ENCODE results near the gene GDF9. TPM values are rescaled to one million over a fixed set of nuclear protein-coding genes. Genes with fewer than 3 reads are reported as not detected.

Gene GDF9
- total RNA-seq, 1 donor: 0.18 TPM

DNA sequence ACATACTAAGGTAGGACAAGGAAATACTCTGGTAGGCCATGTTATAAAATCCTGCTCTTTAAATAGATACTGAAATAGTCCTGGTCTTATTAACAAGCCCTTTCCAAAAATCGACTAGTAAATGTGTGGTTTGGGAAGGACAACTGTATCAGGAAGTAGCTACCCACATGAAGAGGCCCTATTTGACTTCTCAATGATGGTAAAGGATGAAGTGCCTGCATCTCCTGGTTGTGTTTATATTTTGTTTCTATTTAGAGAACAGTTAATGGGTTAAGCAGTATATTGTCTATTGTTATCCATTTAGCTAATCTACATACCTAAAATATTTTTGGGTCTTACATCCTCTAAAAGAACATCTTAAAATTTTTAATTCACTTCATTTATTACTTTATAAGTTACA is 12.5 kb downstream of the GDF9 start:
- no peak for DNase-seq (ENCODE audit: low read depth)
- TF ChIP-seq, protein P1, sequence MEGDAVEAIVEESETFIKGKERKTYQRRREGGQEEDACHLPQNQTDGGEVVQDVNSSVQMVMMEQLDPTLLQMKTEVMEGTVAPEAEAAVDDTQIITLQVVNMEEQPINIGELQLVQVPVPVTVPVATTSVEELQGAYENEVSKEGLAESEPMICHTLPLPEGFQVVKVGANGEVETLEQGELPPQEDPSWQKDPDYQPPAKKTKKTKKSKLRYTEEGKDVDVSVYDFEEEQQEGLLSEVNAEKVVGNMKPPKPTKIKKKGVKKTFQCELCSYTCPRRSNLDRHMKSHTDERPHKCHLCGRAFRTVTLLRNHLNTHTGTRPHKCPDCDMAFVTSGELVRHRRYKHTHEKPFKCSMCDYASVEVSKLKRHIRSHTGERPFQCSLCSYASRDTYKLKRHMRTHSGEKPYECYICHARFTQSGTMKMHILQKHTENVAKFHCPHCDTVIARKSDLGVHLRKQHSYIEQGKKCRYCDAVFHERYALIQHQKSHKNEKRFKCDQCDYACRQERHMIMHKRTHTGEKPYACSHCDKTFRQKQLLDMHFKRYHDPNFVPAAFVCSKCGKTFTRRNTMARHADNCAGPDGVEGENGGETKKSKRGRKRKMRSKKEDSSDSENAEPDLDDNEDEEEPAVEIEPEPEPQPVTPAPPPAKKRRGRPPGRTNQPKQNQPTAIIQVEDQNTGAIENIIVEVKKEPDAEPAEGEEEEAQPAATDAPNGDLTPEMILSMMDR (IDR thresholded peaks at IDR 0.05; ENCODE audit: insufficient read depth, low read length): no peak
- no peak overlapping the region for H3K4me3 ChIP-seq (ENCODE audit: low read depth, low read length)

DNA sequence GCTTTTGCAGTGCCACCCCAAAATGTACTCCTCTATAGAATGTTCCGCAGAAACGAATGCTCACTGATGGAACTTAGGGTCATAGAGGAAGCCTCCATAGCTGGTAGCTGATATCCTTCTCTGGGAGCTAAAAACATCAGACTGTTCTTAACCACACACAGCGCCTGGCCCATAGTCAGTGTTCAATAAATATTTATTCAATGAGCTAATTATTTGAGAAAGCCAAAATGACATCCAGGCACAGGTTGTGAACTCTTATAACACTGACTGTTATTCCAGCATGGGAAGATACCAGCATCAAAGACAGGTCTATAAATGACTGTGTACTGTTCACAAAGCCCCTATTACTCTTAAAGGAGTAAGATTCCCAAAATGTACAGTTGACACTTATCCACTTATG is 12.9 kb downstream of the GDF9 start:
- H3K4me3 ChIP-seq (ENCODE audit: low read depth, low read length): no peak overlapping the region
- no peak for DNase-seq (ENCODE audit: low read depth)
- TF ChIP-seq, protein P1 (IDR thresholded peaks at IDR 0.05; ENCODE audit: insufficient read depth, low read length): no peak

DNA sequence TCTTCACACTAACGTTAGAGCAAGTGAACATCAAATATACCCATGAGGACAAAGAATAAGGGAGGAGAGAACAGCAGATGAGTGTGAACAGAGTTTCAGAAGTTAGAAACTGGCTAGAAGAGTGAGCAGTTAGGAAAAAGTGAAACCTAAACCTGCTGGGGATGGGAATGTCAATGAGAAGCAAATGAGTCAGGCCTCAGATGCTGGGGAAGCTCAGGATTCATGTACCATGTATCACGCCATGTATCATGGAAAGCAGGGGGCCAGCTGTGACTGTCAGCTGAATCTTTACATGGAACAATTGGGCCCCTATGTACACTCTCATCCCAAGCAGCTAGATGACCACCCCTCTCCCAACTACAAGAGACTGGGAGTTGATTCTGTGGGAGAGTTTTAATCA is 16.2 kb downstream of the GDF9 start:
- no peak overlapping the region for H3K4me3 ChIP-seq (ENCODE audit: low read depth, low read length)
- no peak for DNase-seq (ENCODE audit: low read depth)
- TF ChIP-seq, protein P1 (IDR thresholded peaks at IDR 0.05; ENCODE audit: insufficient read depth, low read length): no peak

DNA sequence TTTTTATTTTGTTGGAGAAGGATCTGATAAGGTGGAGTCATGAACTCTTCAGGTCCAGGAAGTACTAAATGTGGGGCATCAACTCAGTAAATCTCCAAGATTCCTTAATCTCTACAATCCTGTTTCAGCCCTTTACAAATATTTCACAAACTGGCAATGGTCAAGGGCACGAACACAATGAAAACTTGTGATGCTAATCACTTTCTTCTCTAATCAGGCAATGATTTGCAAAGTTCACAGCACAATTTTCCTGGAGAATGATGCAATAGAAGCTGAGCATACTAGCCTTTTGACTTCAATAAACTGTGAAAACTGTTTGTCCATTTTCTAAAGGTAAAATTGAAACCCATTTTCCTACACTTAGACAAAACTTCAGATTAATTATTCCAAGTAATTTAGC is 16.9 kb downstream of the GDF9 start:
- TF ChIP-seq, protein P1 (IDR thresholded peaks at IDR 0.05; ENCODE audit: insufficient read depth, low read length): no peak
- H3K4me3 ChIP-seq (ENCODE audit: low read depth, low read length): no peak overlapping the region
- no peak for DNase-seq (ENCODE audit: low read depth)

DNA sequence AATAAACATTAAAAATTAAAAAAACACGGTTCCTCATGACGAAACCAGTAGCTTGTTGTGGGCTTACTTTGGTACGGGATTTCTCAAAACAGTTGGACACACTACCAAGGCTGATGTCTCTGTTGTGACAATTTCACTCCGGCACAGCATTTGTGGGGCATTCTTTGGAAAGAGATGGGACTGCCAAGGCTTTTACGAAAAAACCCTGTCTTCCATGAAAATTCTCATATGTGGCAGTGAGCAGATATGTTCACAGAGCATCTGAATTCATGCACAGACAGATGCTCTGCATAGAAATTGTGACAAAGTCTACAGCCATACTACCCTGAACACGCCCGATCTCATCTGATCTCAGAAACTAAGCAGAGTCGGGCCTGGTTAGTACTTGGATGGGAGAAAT is 18.0 kb downstream of the GDF9 start:
- TF ChIP-seq, protein P1 (IDR thresholded peaks at IDR 0.05; ENCODE audit: insufficient read depth, low read length): no peak
- DNase-seq (ENCODE audit: low read depth): no peak
- H3K4me3 ChIP-seq (ENCODE audit: low read depth, low read length): no peak overlapping the region

DNA sequence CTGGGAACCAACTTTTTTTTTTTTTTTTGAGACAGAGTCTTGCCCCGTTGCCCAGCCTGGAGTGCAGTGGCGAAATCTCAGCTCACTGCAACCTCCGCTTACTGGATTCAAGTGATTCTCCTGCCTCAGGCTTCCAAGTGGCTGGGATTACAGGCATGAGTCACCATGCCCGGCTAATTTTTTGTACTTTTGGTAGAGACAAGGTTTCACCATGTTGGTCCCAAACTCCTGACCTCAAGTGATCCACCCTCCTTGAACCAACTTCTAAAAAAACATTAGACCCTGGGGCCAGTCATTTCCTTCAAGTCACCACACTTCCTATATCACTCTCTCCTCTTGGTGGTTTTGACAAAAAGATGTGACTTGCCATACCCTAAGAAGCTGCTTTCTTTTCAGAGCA is 25.0 kb downstream of the GDF9 start:
- TF ChIP-seq, protein P1 (IDR thresholded peaks at IDR 0.05; ENCODE audit: insufficient read depth, low read length): no peak
- H3K4me3 ChIP-seq (ENCODE audit: low read depth, low read length): no peak overlapping the region
- DNase-seq (ENCODE audit: low read depth): peak; percentile 43

DNA sequence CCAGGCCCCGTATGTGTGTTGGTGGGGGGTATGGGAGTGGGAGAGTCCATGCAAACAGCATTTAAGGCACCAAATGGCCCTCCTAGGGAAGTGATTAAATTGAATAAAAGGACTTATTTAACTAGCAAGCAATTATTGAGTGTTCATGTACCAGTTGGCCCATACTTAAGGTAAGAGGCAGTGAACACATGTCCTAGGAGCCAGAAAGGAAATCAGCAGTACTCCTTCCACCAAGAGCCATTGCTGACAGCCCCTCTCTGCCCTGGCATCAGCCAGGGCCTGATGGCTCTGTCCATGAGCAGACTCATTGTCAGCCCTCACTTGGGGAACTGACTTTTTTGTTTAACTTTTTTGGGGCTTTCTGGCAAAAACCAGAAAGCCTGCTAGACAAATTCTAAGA is 25.4 kb downstream of the GDF9 start:
- H3K4me3 ChIP-seq (ENCODE audit: low read depth, low read length): no peak overlapping the region
- DNase-seq (ENCODE audit: low read depth): no peak
- TF ChIP-seq, protein P1 (IDR thresholded peaks at IDR 0.05; ENCODE audit: insufficient read depth, low read length): no peak
